GM19351 (cell line): ENCODE results near the gene MRGPRD.
"Not testable (repeated sequence)": the region's sequence is repeated elsewhere in the genome, so short reads cannot be mapped to it uniquely, and the experiment has no call there.

ENCODE experiments used
- ATAC-seq: cut with Tn5 transposase; IDR thresholded peaks from one replicate; pipeline ENCODE4 v1.9.1; 2021; ENCODE audit warnings: mild to moderate bottlenecking, moderate library complexity; ENCODE audit not compliant: unreplicated experiment

The MRGPRD gene

DNA sequence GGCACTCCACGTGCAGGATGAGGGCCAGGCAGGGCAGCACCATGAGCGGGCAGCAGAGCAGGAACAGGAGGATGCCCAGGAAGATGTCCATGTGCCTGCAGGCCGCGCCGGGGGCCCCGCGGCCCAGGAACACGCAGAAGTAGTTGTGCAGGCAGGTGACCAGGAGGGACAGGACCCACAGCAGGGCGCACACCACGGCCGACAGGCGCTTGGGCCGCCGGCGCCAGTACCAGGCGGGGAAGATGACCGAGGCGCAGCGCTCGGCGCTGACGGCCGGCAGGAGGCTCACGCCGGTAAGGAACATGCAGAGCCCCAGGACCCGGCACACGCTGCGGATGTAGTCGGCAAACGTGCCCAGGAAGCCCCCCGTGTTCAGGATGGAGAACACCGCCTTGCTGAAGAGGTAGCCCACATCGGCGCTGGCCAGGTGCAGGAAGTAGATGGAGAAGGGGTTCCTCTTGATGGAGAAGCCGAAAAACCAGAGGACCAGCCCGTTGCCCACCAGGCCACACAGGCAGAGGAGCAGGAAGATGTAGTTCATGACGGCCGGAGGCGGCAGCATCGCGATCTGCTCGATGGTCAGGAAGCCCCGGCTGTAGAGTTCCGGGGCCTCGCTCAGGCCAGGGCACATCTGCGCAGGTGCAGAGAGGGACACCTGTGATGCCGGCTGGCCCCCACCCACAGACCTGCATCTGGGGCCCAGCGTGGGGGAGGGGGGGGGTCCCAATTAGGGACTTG is 25.0 kb upstream of the MRGPRD start:
- ATAC-seq = no peak

GRCh38 chr11:69005183-69005630 is 24.4 kb upstream of the MRGPRD start:
- ATAC-seq = no peak

DNA sequence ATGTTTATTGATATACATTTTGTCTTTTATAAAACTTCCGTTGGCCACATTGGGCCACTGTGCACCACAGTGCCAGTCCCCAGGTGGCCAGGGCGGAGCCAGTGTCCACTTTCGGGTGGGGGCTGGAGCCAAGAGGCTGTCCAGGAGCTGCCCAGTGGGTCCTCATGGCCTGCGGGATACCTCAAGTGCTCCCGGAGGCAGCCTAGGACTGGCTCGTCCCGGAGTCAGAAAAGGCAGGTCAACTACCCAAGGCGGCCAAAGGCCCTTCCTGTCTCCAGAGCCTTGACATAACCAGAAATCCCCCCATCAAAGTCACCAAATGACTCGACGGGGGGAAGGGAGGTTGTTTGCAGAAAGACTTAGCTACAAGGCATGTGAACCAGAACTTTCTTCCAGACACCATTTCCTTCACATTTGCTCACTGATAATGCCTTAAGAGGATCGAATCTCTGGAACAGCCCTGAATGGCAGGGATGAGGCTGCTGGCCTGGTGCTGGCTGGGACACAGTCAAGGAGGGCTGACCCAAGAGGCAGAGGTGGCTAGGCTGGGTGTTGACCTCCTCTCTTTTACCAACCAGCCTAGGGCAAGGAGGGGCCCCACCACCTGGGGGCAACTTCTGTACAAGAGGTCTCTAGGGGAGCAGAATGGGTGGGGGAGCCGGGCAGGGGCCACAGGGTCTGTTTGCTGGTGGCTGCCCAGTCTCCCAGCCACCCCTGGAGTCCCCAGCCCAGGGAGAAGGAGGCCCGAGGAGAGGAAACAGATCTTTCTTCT is 23.8 kb upstream of the MRGPRD start:
- no peak for ATAC-seq

- ATAC-seq = no peak
These were observed 23.1 kb upstream of the MRGPRD start for GRCh38 chr11:69003866-69004367.

DNA sequence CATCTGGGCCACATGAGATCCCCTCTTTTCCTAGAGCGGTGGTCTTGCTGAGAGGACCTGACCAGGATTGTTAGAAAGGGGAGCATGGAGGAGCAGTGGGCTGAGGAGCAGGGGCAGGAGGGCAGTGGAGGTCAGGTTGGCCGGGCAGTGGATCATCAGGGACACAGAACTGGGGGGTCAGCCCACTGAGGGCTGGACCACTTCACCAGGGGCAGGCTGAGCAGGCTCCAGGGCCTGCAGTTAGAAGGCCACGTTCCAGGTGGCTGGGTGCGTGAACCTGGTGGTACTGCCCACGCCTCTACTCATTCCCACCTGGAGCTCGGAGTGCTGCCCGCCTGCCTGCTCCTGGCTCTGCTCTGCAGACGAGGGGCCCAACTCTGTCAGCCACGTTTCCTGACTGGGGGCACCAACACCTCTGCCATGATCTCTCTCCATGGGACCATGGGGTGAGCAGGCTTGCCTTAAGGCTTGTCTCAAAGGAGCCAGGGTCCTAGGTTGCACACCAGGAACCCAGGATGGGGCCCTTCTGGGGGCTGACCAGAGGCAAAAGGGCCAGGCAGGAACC is 22.6 kb upstream of the MRGPRD start:
- ATAC-seq = no peak

DNA sequence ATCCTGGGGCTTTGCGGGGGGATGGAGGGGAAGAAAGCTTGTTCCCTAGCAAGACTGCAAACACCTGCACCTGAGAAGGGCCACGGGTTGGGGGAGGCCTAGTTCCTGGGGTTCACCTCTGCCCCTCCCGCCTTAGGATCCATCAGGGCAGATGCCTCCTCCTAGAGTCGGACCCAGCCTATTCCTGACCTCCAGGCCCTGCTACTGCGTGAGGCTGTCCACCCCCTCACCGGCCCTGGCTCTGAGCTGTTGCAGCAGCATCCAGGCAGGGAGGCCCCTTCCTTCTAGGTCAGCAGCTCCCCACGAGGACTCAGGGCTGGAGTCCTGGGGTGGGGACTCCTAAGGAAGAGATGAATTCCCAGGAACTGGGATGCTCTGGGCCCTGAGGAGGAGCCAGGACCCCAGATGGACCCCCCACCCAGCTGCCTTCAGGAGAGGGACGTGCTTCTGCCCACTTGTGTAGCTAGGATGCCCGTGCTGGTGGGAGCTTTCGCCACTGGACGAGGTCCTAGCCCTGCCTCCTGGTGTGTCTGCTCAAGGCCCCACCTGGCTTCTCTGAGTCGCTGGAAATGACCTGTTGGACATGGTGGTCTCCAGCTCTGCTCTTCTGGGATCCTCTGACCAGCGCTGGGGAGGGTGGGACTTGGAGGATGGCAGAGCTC is 21.9 kb upstream of the MRGPRD start:
- ATAC-seq = no peak

DNA sequence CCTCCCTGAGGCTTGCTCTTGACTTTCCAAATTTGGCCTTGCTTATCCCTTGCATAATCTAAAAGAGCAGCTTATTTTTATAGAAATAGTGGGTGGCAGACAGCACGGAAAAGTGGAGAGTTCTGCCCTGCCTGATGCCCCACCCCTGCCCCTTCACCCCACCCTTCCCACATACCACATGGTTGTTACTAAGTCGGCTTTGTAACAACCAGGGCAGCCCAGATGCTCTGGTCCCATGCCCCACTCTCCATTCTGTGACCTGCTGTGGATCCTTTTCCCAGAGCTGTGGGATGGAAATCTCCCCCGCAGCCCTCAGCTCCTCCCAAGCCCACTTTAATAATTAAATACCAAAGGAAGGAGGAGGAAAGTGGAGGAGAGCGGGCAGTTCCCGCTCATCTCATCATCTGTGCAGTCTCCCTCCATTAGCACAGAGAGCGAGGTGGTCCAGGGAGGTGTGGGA is 21.4 kb upstream of the MRGPRD start:
- no peak for ATAC-seq

GRCh38 chr11:69001243-69002081 is 20.7 kb upstream of the MRGPRD start:
- ATAC-seq = no peak

DNA sequence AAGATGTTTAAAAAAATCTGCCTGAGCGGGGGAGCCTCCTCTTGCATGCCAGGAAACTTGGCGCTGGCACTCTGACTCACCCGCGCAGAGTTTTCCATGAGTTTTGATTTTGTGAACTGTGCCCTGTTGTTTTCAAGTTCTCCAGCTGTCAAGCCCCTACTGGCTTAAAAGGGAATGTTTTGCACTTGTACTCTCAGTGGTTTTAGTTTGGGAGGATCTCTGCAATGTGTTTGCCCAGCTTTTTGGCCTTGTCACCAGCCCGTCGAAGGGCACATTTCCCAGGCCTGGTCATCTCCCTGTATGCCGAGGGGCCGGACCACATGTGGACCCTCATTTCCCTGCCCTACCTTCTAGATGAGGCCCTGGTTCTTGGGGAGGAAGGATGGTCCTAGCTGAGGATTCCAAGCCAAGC is 20.1 kb upstream of the MRGPRD start:
- no peak for ATAC-seq

DNA sequence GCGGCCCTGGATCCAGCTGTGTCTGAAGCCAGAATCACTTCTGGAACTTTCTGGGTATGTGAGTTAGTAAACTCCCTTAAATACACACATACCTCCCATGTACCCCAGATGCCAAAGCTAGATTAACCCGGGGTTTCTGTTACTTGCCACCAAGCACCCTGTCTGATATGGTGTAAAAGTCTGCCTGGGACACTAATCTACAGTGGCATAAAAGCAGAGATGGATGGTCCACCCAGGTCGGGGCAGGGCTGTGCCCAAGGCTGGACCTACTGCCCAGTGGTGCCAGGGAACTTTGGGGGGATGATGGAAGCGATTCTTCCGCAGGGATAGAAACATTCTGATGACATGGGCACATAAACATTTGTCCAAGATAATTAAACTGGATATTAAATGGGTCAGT is 19.6 kb upstream of the MRGPRD start:
- no peak for ATAC-seq

DNA sequence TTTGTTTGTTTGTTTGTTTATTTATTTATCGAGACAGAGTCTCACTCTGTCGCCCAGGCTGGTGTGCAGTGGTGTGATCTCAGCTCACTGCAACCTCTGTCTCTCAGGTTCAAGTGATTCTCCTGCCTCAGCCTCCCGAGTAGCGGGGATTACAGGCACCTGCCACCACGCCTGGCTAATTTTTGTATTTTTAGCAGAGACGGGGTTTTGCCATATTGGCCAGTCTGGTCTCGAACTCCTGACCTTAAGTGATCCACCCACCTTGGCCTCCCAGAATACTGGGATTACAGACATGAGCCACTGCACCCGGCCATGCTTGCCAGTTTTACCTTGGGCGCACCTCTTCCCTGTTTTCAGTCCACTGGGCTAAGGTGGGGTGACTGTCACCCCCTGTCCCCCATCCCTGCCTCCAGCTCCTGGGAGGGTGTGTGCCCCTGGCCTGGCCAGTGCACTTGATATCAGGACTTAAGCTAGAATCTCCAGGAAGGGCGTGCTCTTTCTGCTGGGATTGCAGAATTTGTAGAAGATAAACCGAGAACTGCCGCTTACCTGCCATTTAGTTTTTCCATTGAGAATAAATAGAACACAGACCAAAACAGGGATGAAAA is 19.1 kb upstream of the MRGPRD start:
- ATAC-seq = not testable (repeated sequence)

DNA sequence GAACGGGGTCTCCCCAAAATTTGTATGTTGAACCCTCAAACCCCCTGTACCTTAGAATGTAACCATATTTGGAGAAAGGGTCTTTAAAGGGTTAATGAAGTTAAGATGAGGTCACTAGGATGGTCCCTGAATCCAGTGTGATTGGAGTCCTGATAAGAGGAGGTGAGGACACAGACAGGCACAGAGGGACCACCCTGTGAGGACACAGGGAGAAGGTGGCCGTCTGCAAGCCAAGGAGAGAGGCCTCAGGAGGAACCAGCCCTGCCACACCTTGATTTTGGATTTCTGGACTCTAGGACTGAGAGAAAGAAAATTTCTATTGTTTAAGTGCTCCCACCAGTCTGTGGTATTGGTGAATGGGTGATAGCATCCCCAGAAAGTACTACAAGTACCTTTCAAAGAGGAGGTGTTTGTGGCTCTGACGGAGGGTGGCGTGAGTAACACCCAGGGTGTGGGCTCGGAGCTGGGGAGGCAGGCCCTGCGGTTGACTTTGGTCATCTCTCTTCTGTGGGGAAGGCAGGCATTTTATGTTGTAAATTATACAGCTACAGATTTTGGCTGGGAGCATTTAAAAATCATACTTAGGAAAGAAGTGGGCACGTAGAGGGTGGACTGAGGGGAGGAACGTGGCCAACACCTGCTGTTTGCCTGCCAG is 18.4 kb upstream of the MRGPRD start:
- no peak for ATAC-seq

GRCh38 chr11:68998390-68998911 is 17.7 kb upstream of the MRGPRD start:
- no peak for ATAC-seq

DNA sequence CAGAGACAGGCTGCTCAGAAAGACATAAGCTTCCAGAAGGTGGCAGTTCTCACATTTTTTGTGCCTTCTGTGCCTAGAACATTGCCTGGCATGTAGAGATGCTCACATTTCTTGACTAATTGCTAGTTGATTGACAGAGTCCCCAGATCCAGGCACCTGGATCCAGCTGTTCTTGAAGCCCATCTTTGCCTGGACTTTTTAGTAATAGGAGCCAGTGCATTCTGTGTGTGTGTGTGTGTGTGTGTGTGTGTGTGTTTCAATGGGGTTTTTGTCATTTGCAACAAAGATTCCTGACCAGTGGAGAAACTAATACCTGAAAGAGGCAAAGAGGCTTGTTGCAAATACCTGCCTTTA is 17.2 kb upstream of the MRGPRD start:
- no peak for ATAC-seq

DNA sequence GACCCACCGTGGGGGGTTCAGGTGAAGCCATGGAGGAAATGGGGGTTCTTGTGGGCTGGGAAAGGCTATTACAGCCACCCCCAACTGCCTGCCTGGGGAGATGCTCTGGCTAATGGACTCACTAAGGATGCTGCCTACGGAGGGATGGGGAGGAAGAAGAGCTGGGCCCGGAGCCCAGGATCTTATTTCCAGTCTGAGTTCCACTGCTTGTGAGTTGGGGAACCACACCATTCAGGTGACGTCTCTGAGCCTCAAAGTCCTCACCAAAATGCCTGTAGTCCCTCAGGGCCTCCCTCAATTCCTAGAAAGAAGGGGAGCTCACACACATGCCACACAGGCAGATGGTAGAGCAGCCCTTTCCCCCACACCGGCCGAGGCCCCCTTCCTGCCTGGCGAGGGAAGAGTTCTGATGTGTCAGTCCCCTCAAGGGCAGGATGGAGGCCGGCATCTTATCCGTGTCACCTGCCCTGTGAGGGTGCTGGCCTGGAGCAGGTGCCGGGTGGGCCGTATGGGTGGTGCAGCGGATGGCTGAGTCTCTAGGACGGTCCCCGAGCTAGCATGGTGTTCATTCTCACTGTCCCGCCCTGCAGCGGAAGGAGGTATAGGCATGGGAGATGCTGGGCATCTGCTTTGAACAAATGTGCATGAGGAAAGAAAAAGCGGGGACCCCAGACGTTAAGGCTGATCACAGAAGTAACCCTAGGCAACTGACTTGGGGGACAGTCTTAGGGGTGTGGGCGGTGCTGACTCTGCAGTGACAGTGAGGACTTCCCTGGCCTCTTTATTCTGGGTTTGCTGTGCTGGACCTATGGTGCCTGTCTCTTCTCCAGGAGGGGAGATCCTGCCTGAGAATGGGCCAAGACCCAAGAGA is 16.6 kb upstream of the MRGPRD start:
- no peak for ATAC-seq

DNA sequence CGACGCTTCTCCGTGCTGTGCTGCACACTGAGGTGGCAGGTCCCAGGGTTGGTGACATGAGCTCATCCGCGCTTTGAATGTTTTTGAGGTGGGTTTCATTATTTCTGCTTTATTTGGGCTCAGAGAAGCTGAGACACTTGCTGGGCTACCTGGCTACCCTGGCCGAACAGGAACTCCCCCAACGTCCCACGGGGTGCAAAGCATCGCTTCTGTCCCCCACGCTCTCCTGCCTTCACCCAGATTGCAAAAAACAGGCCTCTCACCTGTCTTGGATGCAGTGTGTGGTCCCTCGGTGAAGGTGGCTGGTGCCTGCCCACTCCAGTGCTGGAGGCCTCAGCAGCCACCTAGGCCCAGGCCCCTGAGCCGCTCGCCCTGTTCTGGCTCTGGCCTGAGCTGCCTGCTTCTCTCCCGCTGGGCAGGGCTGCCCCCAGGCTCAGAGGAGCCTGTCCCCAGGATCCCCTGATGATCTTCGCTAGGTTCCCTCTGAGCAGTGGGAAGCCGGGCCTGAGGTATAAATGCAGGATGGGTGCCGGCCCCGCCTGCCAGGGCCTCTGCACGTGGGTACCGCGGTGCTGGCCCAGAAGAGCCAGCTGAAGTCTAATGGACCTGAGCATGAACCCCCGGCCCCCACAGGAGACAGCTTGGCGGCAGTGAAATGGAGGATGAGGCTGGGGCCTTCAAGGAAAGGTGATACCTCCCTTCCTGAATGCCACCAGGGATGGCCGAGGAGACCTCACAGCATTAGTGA is 15.8 kb upstream of the MRGPRD start:
- no peak for ATAC-seq

- ATAC-seq = no peak
These were observed 14.1 kb upstream of the MRGPRD start for GRCh38 chr11:68994894-68995285.
